HG03280 (cell line): ENCODE results near the gene CEP350.

Experiments used
- ATAC-seq: cut with Tn5 transposase; IDR thresholded peaks from one replicate; pipeline ENCODE4 v1.9.1; 2021; ENCODE audit warnings: mild to moderate bottlenecking, moderate library complexity; ENCODE audit not compliant: unreplicated experiment

The CEP350 gene

GRCh38 chr1:180153032-180153431 lies 198.4 kb downstream of the CEP350 start:
- ATAC-seq: no peak

DNA sequence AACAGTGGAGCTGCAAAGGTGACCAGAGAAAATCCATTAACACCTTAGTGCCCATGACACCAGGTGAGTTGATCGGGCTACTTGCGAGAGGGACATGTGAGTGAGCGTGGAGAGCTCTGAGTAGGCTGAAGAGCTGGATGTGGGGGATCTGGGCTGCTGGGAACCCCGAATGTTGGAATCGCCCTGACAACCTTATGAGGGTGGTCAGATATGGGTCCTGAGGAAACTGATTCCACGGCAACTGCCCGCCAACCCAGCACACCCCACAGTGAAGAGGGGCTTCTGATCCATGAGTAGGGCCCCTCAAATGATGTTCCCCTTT lies 199.4 kb downstream of the CEP350 start:
- ATAC-seq: no peak

DNA sequence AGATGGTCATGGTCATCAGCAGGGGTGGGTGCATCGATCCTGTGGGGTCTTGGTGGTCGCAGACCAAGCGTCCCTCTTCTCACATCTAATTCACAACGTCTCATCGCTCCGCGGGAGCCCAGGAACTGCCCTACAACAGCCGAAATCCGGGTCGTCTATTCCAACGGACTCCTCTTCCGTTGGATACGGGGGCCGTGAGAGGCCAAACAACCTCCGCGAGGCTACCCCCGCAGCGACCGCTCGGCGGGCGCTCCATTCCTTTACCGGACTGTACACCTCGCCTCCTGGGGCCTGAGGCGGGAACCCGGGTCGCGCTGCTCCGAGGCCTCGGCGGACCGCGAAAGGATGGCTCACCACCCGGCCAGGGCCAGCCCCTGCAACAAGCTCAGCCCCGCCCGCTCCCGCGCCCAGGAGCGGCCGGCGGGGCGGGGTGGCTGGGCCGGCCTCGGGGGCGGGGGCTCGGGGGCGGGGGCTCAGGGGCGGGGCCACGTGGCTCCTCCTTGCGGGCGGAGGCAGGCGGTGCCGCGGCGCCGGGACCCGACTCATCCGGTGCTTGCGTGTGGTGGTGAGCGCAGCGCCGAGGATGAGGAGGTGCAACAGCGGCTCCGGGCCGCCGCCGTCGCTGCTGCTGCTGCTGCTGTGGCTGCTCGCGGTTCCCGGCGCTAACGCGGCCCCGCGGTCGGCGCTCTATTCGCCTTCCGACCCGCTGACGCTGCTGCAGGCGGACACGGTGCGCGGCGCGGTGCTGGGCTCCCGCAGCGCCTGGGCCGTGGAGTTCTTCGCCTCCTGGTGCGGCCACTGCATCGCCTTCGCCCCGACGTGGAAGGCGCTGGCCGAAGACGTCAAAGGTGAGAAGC lies 199.9 kb downstream of the CEP350 start, which contains the start of gene QSOX1:
Gene QSOX1 (plus strand): TSS at position 545 of the 857 bp plus-strand sequence. CDS start 39 bp downstream, at position 584.
- peak; percentile 91 for ATAC-seq

- ATAC-seq: no peak
Measured at GRCh38 chr1:180155182-180155682, 200.6 kb downstream of the CEP350 start.

DNA sequence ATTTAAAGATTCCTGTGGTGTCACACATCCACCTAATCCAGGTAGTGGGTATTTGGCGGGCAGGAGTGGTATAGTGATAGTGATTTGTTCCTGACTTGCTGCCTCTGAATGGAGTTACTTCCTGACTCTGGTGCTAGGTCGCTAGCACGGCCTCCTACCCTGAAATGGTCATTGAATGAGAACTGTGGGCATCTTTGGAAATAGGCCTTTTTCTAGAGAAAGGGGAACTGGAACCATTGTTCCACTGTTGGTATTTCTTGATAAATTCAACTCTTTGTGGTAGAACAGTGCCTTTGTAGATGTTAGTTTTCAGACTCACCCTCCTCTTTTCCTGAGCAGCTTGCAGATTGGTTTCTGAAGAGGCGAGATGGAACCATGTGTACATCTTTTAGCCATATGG lies 201.6 kb downstream of the CEP350 start:
- no peak for ATAC-seq

GRCh38 chr1:180156631-180157091 lies 202.1 kb downstream of the CEP350 start:
- no peak for ATAC-seq

GRCh38 chr1:180157108-180157507 lies 202.5 kb downstream of the CEP350 start:
- ATAC-seq: no peak

DNA sequence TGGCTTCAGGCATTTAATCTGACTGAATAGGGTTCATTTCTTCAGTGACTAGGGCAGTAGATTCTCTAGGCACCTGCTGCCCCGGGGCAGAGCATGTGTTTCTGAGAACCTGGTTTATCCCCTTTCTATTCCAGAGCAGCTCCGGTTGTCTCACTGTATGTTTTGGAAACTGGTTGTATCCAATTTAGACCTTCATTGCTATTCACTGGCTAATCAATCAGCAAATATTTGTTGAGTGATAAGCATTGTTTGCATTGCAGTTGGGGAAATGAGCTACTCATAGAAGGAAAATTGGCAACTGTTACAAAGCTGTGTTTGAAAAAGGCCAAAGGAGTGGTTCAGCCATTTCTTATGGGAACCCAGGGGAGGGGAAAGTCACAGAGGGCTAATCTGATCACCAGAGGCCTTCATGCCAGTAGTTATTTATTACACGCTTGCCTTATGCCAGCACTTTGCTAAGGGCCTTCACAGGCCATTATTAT lies 203.0 kb downstream of the CEP350 start:
- ATAC-seq: no peak

DNA sequence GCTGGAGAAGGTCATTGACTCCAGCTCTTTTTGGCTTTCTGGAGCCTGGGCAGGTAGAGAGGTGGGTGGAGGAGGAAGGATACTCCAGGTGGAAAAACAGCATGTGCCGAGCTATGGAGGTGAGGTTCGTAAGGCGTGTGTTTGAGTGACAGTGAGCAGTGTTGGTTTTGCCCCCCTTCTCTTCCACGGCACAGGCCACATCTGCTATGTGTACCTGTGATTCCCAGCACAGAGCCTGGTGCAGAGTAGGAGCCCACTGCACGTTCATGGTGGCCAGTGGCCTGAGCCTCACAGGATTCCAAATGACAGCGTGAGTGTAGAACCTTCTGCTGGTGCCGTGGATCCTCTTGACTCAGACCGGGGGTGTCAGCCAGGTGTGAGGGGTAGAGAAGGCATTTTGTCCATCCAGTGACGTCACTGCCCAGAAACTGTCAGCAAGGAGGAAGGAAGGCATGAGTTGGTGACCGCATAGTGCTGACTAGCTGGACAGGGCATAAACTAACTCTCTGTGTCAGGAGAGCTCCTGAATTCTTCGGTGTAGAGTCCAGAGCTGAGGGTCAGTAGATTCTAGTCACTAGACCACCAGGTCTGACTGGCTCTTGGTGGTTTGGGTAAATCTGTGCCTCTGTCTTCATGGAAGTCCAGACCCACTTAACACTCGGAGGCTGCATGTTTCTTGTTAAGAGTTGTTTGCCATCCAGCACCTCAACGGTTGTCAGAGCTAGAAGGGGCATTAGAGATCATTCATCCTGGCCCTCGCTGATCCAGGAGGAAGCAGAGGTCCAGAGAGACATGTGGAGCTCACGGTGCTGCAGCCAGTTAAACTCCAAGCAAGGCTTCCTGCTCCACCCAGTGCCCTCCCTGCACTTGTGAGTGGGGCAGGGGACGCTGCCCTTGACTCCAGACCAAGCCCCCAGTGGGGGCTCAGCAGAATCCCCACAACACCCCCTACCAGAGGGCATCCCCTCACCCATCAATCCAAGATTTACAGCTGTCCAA lies 203.8 kb downstream of the CEP350 start:
- no peak for ATAC-seq

DNA sequence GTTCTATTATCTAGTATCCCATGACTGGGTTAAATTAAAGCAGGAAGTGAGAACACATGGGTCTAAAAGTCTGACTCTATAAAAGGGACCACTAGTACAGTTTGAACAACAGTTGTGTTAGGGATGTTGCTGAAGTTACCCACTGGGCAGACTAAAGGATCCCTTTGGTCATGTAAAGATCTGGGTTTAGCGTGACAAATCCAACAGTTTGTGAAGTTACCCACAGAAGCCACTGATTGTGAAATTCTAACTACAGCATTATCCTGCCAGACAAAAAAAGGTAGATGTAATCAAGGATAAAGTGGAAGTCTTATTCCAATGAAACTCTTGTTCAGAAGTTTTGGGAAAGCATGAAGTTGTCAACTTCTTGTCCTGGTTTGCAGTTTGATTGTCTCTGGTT lies 205.7 kb downstream of the CEP350 start:
- ATAC-seq: no peak

- ATAC-seq: no peak
Measured at GRCh38 chr1:180163041-180163440, 208.4 kb downstream of the CEP350 start.
